ENCODE data around the gene HOATZ.

HOATZ gene

DNA sequence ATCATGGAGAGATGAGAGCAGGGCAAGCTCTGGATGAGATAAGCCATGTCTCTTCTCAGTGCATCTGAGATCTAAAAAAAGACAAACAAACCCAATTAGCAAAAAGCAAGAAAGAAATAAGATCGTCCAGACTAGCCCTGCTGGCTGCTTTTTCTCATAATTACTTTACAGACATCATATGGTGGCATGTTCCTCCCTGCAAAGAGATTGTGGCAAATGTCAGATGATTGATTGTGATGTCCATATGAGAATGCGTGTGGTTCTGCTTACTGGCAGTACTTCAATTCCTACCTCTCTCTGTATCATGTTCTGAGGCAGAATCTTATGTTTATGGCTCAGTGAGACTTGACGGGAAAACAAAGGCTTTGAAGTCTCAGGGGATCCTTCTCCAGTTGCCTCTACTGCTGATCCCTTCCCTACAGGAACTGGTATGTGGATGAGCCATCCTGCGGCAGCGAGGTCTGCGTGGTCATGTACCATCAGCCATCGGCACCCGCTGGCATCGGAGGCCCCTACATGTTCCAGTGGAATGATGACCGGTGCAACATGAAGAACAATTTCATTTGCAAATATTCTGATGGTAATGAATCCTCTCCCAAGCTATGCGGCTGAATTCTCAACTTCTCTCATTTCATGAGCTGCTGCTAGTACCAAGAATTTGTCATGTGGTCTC is 34.8 kb downstream of the HOATZ start:
- no peak for DNase-seq (ENCODE audit: low spot score)

DNA sequence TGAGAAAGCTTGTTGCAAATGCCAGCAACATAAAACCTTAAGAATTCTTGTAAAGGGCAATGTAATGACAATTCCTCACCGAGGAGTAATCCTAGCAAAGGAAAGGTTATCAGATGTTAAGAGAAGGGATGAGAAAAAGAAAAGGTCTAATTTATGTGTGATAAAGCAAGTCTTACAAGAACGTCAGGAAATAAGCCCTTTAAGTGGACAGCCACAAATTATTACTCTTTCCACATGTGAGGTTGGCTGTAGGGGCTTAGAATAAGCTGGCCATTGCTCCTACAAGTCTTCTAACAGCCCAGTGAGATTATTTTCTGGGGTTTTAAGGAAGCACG is 35.3 kb downstream of the HOATZ start:
- DNase-seq (ENCODE audit: low spot score): no peak

DNA sequence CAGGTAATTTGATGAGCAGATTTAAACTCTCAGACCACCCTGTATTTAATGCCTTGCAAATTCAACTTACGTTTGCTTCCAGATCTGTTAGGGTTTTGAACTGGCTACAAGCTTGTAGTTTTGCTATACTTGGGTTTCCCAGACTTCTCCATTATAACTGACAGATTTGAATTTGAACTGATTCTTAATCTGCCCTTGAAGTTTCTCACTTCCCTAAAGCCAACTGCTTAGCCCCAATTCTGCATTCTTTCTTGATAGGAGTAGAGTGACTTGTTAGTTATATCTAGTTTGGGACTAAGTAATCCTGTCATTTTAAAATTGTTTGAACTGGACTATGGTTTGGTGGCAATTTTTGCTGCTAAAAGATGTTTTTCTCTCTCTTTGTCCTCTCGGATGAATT is 35.7 kb downstream of the HOATZ start:
- DNase-seq (ENCODE audit: low spot score): no peak

DNA sequence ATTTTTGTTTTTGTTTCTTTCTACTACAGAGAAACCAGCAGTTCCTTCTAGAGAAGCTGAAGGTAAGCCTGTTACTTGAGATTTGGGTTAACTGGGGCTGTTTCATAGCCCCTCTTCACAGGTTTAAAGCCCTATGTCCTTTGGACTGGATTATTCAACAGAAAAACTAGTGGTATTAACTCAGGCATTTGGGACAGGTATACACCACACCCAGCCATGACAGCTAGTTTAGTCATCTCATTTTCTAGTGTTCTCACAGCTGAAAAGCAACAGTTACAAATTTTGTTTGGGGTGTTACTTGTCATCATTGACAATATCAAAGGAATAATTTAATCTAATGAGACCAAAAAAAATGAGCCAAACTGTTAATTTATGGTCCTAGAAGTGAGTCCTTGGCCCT is 40.0 kb downstream of the HOATZ start:
- no peak for DNase-seq (ENCODE audit: low spot score)

DNA sequence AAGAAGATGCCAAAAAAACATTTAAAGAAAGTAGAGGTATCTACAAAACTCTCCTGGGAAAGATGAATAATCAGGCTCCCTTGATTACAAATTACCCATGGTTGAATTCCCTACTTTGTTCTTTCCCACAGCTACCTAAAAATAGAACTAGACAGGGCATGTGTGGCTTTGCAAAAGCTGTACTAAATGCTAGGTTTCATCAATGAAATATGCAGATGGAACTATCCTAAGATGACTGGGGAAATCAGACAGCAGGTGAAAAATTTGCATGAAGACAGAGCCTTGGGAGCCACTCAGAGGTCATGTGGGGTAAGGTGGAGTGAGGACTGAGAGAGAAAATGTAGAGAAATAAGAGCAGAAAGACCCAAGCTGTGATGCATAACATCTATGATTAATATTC is 40.7 kb downstream of the HOATZ start:
- DNase-seq (ENCODE audit: low spot score): no peak

DNA sequence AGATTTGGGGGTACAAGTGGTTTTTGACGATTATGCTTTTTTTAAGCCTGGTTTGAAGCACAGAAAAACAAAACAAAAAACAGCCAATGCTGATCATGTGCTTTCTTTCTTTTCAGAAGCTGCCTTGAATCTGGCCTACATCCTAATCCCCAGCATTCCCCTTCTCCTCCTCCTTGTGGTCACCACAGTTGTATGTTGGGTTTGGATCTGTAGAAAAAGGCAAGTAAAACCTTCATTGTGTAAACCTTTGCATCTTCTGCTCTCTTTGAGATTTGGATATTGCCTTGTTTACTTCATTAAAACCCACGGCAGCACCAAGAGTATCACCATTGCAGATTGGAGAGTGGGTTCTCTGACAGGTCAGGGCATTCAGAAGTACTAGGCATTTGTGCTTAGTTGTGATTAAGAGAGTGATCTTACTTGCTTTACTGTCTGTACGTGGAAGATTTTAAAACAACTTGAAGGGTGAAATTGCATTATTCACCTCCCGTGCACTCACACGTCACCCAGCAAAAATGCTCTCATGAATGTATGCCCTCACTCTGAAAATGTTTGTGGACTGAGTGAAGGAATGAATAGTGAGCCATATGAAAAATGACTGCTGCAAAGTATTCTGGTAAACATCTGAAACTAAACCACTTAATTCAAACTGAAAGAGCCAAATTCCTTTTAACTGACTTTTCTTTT is 43.0 kb downstream of the HOATZ start:
- no peak for DNase-seq (ENCODE audit: low spot score)

DNA sequence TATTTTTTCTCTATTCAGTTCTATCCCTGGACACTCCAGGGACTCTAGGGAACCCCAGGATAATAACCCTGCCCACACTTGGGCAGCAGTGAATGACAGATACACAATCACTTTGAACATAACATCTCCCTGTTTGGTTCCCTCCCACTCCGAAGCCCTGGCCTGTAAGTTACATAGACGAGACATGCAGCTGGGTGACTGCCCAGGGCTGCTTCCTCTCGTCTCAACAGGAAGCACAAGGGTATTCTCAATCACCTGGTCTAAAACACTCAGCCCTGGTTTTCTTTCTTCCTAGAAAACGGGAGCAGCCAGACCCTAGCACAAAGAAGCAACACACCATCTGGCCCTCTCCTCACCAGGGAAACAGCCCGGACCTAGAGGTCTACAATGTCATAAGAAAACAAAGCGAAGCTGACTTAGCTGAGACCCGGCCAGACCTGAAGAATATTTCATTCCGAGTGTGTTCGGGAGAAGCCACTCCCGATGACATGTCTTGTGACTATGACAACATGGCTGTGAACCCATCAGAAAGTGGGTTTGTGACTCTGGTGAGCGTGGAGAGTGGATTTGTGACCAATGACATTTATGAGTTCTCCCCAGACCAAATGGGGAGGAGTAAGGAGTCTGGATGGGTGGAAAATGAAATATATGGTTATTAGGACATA is 45.4 kb downstream of the HOATZ start:
- no peak for DNase-seq (ENCODE audit: low spot score)

DNA sequence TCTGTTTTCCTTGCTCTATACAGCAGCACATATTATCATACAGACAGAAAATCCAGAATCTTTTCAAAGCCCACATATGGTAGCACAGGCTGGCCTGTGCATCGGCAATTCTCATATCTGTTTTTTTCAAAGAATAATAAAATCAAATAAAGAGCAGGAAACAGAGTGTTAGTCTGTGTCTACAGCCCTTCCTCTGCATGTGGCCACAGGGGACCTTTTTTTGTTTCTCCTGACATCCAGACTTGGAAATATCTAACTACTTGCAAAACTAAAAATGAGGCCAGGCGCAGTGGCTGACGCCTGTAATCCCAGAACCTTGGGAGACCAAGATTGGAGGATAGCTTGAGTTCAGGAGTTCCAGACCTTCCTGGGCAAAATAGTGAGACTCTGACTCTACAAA is 46.2 kb downstream of the HOATZ start:
- DNase-seq (ENCODE audit: low spot score): no peak

DNA sequence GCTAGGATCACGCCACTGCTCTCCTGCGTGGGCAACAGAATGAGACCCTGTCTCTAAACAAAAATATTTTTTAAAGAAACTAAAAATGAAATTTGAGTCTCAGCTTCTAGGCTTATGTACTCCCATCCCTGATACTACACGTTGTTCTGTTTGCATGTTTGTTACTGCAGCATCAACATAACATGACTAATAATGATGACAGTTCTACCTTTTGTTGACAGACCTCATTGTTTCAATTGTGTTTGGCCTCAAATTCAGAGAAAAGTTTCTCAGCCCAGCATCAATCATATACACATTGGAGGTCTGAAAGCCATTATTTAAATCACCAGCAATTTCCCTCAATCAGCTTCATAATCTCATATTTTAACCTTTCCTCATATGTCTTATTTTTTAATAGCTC is 46.7 kb downstream of the HOATZ start:
- no peak for DNase-seq (ENCODE audit: low spot score)

DNA sequence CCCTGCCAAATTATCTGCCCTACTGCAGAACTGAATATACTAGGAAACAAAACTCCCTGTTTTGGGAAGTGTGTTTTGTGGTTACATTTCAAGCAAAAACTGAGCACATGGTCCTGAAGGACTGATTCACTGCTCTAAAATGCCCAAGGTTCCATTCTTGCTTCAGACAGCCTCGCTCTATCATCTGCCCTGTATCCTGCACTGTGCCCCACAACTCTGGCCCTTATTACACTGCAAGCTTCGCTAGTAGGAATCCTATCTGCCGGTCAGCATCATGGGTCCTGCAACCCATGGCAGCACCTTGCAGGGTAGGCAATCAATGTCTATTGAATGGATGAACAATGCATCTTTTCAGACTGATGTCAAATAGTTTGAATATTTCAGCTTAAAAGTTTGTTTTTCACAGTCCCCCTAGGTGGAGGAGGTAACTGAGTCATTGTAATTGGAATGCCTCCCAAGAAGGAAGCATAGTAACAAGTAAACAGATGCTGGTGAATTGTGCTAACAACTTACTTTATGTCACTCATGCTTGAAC is 47.3 kb downstream of the HOATZ start:
- no peak for DNase-seq (ENCODE audit: low spot score)

DNA sequence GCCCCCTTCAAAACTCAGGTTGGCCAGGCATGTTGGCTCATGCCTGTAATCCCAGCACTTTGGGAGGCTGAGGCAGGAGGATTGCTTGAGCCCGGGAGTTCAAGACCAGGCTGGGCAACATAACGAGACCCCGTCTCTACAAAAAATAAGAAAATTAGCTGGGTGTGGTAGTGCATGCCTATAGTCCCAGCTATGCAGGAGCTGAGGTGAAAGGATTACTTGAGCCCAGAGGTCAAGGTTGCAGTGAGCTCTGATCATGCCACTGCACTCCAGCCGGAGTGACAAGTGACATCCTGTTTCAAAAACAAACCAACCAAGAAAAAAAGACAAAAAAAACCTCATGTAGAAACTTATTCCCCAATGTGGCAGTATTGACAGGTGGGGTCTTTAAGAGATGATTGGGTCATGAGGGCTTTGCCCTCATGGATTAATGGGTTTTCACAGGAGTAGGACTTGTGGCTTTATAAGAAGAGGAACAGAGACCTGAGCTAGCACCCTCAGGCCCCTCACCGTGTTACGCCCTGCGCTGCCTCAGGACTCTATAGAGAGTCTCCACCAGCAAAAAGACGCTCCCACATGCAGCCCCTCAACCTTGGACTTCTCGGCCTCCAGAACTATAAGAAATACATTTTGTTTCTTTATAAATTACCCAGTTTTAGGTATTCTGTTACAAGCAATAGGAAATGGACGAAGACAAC is 48.3 kb downstream of the HOATZ start:
- DNase-seq (ENCODE audit: low spot score): no peak

DNA sequence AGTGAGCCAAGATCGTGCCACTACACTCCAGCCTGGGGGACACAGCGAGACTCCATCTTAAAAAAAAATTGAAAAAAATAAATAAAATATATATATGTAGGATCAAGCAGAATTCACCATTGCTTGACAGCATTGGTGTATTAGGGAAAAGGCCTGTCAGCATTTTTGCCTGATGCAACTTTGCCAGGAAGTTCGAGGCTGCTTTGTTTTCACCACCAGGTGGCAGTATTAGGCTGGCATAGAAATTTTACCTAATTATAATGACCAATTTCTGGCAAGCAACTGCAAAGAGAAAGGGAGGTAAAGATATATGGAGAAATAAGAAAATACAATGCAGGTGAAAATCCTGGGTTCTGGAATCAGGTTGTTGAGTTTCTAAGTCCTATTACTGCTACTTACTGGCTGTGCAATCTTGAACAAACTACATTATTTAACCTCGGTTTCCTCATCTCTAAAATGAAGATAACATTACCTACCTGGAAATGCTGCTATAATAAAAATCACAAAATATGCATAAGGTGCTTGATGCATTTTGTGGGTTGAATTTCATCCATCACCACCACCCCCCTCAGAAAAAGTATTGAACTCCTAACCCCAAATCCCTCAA is 50.6 kb downstream of the HOATZ start:
- DNase-seq (ENCODE audit: low spot score): no peak

DNA sequence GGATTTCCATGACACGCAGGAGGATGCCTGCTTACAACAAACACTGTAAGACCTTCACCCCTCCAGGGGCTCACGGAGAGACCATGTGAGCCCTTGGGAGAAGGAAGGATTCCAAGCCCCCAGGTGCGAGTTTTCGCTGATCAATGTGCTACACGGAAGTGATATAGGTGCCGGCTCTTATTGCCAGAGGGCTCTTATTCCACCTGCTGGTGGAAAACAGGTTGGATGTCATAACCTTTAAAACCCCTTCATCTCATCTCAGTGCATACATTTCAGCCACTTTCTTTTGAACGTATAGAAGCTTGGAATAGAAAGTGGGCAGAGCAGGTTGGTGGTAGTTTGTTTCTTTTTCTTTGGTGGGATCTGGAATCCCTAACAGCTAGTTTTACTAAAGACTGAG is 51.7 kb downstream of the HOATZ start:
- no peak for DNase-seq (ENCODE audit: low spot score)

DNA sequence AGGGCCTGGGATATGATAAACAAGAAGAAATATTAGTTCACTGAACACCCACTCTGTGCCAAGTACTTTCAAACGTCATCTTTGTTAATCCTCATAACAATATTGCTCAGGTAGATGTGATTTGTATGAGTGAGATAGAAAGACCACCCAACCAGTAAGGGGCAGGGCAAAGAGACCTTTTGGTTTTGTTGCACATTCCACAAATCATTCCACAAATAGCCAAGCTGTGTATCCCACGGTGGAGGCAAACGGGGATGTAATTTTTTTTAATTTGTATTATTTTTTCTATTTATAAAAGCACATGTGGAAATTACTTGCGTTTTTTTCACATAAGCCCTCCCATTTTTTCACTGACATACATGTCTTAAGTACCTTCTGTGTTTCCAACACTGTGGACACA is 54.9 kb downstream of the HOATZ start:
- DNase-seq (ENCODE audit: low spot score): no peak

DNA sequence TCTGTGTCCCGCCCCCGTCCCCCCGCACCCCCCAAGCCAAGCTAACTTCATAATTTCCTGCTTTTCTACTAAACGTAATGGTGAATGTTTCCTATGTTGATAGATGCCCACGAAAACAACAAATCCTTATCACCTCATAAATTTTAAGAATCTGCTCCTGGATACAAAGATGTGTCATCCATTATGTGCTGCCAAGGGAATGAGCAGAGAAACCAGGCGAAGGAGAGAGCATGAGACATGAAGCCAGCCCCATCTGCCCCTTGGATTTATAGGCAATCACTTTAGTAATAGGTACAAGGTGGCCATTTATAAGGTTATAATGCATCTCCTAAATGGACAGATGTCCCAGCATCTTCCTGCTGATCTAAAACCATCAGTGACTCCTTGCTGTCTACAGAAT is 56.2 kb downstream of the HOATZ start:
- no peak for DNase-seq (ENCODE audit: low spot score)

DNA sequence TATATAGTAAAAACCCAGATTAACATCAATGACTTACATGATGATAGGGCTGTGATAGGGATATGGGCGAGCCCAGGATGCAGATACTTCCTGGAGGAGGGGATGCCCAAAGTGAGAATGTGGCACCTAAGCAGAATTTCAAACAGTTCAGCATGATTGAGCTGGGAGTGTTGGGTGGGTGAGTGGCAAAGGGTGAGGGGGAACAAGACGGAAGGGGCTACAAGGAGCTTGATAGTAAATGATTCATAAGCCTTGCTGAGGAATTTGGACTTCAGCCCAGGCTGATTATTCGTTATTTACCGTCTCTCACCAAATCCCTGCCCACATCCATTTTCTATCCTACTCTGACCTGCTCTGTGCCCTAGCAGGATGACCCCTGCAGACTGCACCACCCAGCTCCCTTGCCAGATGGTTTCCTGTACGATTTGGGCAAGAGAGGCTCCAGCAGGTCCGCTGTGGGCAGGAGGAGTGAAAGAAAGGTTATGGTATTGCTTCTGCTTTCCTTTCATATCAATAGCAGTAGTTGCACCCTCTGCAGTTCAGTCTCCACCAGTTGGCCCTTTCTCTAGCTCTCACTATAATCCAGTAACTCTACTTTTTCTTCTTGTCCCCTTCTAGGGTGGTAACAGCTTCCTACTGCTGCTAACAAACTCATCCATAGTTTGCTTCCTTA is 57.4 kb downstream of the HOATZ start:
- DNase-seq (ENCODE audit: low spot score): no peak

DNA sequence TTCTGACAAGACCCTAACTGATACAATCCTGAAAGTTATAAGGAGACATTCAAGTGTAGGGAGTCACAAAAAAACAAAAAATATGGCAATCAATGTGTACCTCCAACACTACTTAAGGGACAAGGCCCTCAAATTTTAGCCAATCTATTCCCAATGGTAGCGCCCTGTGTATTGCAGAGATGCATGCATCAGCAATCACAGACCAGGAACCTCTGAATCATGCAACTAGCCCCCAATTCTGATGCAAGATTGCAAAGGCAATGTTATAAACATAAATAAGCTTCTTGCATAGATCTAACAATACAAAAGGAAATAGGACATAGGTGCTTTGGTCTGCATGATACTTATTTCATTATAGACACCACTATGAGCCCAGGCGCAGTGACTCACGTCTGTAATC is 58.0 kb downstream of the HOATZ start:
- no peak for DNase-seq (ENCODE audit: low spot score)

DNA sequence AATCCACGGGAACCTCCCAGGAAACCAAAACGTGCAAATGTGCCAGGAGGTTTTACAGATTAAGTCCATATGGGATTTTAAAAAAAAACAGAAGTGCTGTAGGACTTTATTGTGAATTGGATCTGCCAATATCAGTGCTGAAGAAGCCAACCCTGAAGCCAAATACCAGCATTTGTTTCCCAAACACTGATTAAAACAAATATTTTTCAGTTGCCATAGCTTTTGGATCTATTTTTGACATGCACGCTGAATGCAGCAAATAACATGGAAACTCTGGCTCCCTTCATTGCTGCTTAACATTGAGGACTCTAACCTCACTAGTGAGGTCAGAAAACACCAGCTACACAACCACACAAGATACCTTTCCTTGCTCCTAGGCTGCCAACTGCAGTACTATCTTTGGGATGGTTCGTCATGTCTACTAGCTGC is 59.3 kb downstream of the HOATZ start:
- no peak for DNase-seq (ENCODE audit: low spot score)

DNA sequence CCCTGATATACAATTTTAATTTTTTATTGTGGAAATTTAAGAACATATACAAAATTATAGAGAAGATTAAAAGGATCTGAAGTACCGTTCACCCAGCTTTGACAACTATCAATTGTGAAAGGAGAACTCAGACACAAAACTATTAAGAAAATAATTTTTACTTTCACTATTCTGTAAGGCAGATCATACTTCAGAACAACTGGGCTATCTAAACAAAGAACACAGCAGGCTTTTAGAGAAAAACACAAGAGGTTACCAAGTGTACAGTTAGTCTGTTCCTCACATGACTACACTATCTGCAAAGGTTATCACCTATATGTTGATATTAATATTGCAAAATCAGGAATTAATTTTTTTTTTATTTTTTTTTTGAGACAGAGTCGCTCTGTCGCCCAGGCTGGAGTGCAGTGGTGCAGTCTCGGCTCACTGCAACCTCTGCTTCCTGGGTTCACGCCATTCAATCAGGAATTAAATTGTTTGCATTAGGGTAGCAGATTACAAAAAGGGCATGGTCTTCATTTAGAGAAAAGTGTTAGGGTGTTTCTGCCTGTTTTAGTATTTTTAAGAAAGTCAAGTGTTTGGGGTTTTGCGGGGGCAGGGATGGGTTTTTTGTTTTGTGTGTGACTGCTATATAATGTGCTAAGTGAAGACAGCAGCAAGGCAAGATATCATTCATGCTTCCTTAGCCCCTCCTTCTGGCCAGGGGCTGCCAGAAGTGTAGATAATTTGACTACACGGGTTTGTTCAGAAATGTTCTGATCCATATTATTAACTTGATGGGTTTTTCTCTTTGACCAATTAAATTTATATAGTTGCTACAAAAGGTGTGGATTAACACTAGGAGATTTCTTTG is 60.0 kb downstream of the HOATZ start:
- DNase-seq (ENCODE audit: low spot score): no peak

DNA sequence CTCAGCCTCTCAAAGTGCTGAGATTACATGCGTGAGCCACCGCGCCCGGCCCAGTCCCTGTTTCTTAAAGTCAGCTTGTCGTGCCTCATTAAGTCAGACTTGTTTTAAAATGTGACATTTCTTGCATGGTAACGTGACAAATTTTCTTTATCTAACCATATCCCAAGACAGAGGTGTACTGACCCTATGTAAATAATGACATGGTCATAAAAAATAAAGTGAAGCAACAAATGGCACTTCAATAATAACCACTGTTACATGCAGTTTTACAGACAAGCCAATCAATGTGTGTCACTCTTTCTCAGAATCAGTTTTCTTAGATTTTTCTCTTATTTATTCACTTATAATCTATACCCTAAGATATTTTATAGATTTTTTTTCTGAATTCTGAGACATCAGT is 61.2 kb downstream of the HOATZ start:
- no peak for DNase-seq (ENCODE audit: low spot score)

DNA sequence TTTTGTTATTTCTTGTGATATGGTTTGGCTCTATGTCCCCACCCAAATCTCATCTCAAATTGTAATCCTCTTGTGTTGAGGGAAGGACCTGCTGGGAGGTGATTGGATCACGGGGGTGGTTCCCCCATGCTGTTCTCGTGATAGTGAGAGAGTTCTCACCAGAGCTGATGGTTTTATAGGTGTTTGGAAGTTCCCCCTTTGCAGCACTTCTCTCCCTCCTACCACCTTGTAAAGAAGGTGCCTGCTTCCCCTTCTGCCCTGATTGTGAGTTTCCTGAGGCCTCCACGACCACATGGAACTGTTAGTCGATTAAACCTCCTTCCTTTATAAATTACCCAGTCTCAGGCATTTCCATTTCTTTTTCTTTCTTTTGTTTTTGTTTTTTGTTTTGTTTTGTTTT is 63.2 kb downstream of the HOATZ start:
- DNase-seq (ENCODE audit: low spot score): no peak
